Neural crest cell (in vitro differentiated cells): ENCODE measurements around the gene ARHGAP23. TPM values are rescaled to one million over a fixed set of nuclear protein-coding genes. Genes with fewer than 3 reads are reported as not detected.

ENCODE experiments used
- DNase-seq: peaks from one replicate; pipeline ENCODE4 v3.0.0; 2021; ENCODE audit warnings: low read depth, mixed read lengths, low spot score
- H3K27ac Mint-ChIP-seq: one replicate; pipeline ENCODE4 v1.8.0; 2021; ENCODE audit warnings: mild to moderate bottlenecking, mixed read lengths; ENCODE audit not compliant: unreplicated experiment
- H3K27me3 Mint-ChIP-seq: 2 replicates; pipeline ENCODE4 v1.8.0; 2021; ENCODE audit warnings: low read depth, mild to moderate bottlenecking, mixed read lengths
- H3K36me3 Mint-ChIP-seq: 2 replicates; pipeline ENCODE4 v1.8.0; 2021; ENCODE audit warnings: low read depth, mild to moderate bottlenecking, mixed read lengths
- H3K4me1 Mint-ChIP-seq: 2 replicates; pipeline ENCODE4 v1.8.0; 2021; ENCODE audit warnings: mixed read lengths
- H3K4me3 Mint-ChIP-seq: one replicate; pipeline ENCODE4 v1.8.0; 2021; ENCODE audit warnings: mild to moderate bottlenecking, mixed read lengths
- H3K9me3 Mint-ChIP-seq: 2 replicates; pipeline ENCODE4 v1.8.0; 2021; ENCODE audit warnings: mixed read lengths
- CTCF ChIP-seq: fragments of 200-600 bp; sonication (generic); conservative IDR thresholded peaks from 2 replicates; pipeline ENCODE4 v1.5.0; 2021; ENCODE audit warnings: antibody characterized with exemption, mild to moderate bottlenecking
- total RNA-seq: library from RNA; stranded (reverse); gene quantifications from 2 replicates; pipeline ENCODE4 v1.2.1, GENCODE V29; 2021

ARHGAP23 gene
- total RNA-seq, 1 donor from 2014 or later = 30.0 TPM

GRCh38 chr17:38428643-38429371, 543 bp downstream of the ARHGAP23 start:
- peaks cover 37% of the 10 kb centered on the region for H3K27me3 Mint-ChIP-seq

GRCh38 chr17:38429476-38430100, 1.3 kb downstream of the ARHGAP23 start:
- Mint-ChIP-seq H3K27ac (no peak overlapping the region), H3K36me3 (no peaks in the 10 kb centered on the region), H3K4me1 (peaks cover 63% of the 10 kb centered on the region), H3K4me3 (peak overlapping the region; percentile 82), H3K27me3 (peaks cover 34% of the 10 kb centered on the region), H3K9me3 (no peaks in the 10 kb centered on the region)
- DNase-seq = no peak
- TF ChIP-seq CTCF = no peak

More at GRCh38 chr17:38428643-38429371, 543 bp downstream of the ARHGAP23 start:
- no peaks in the 10 kb centered on the region for H3K9me3 Mint-ChIP-seq
- DNase-seq = no peak
- H3K4me1 Mint-ChIP-seq = peaks cover 57% of the 10 kb centered on the region
- no peaks in the 10 kb centered on the region for H3K36me3 Mint-ChIP-seq
- H3K27ac Mint-ChIP-seq = no peak overlapping the region
- H3K4me3 Mint-ChIP-seq = peak overlapping the region; percentile 82
- TF ChIP-seq CTCF = no peak

GRCh38 chr17:38430316-38430715, 2.1 kb downstream of the ARHGAP23 start:
- Mint-ChIP-seq H3K27ac (no peak overlapping the region), H3K36me3 (no peaks in the 10 kb centered on the region), H3K4me1 (peaks cover 63% of the 10 kb centered on the region), H3K4me3 (peak overlapping the region; percentile 82), H3K27me3 (peaks cover 27% of the 10 kb centered on the region), H3K9me3 (no peaks in the 10 kb centered on the region)
- TF ChIP-seq CTCF = no peak
- no peak for DNase-seq

GRCh38 chr17:38430822-38431221, 2.6 kb downstream of the ARHGAP23 start:
- TF ChIP-seq CTCF = no peak
- peaks cover 60% of the 10 kb centered on the region for H3K4me1 Mint-ChIP-seq
- no peak for DNase-seq
- no peak overlapping the region for H3K27ac Mint-ChIP-seq
- H3K36me3 Mint-ChIP-seq = no peaks in the 10 kb centered on the region
- no peaks in the 10 kb centered on the region for H3K9me3 Mint-ChIP-seq
- H3K27me3 Mint-ChIP-seq = peaks cover 27% of the 10 kb centered on the region
- H3K4me3 Mint-ChIP-seq = peak overlapping the region; percentile 82

- no peak for DNase-seq
- Mint-ChIP-seq H3K36me3 (no peaks in the 10 kb centered on the region), H3K9me3 (no peaks in the 10 kb centered on the region), H3K4me1 (peaks cover 59% of the 10 kb centered on the region), H3K4me3 (peak overlapping the region; percentile 82), H3K27ac (no peak overlapping the region), H3K27me3 (peaks cover 27% of the 10 kb centered on the region)
- no peak for TF ChIP-seq CTCF
Measured at GRCh38 chr17:38431346-38432145, 3.3 kb downstream of the ARHGAP23 start.
